NCI-H2081 treated with DMSO at 0.1 percent for 48 hours (cell line): ENCODE results near the gene KPNA4.
"Not testable (repeated sequence)": the region's sequence is repeated elsewhere in the genome, so short reads cannot be mapped to it uniquely, and the experiment has no call there.

Experiments used
- DNase-seq: peaks from one replicate; lab custom pipeline; 2025; lab: John Stamatoyannopoulos, UW

Gene KPNA4

GRCh38 chr3:160573955-160574525 lies 8.7 kb upstream of the KPNA4 start:
- not testable (repeated sequence) for DNase-seq

- no peak for DNase-seq
Measured at GRCh38 chr3:160569894-160570652, 4.7 kb upstream of the KPNA4 start.

- DNase-seq: no peak
Measured at GRCh38 chr3:160568989-160569388, 3.6 kb upstream of the KPNA4 start.

GRCh38 chr3:160567774-160568173 lies 2.4 kb upstream of the KPNA4 start:
- no peak for DNase-seq

GRCh38 chr3:160566499-160566898 lies 1.1 kb upstream of the KPNA4 start:
- DNase-seq: no peak

- no peak for DNase-seq
Measured at GRCh38 chr3:160564949-160565441, 376 bp downstream of the KPNA4 start.

- no peak for DNase-seq
Measured at GRCh38 chr3:160564258-160564911, 986 bp downstream of the KPNA4 start.

- no peak for DNase-seq
Measured at GRCh38 chr3:160562952-160563351, 2.4 kb downstream of the KPNA4 start.

GRCh38 chr3:160557571-160557970 lies 7.8 kb downstream of the KPNA4 start:
- DNase-seq: no peak

- DNase-seq: no peak
Measured at GRCh38 chr3:160556141-160556540, 9.2 kb downstream of the KPNA4 start.

- DNase-seq: no peak
Measured at GRCh38 chr3:160554980-160555379, 10.4 kb downstream of the KPNA4 start.

- DNase-seq: no peak
Measured at GRCh38 chr3:160553827-160554226, 11.5 kb downstream of the KPNA4 start.

GRCh38 chr3:160546727-160547126 lies 18.6 kb downstream of the KPNA4 start:
- no peak for DNase-seq

- DNase-seq: no peak
Measured at GRCh38 chr3:160545504-160545871, 19.9 kb downstream of the KPNA4 start.

GRCh38 chr3:160544844-160545503 lies 20.4 kb downstream of the KPNA4 start:
- DNase-seq: no peak

GRCh38 chr3:160540551-160540950 lies 24.8 kb downstream of the KPNA4 start:
- DNase-seq: no peak

- no peak for DNase-seq
Measured at GRCh38 chr3:160538895-160539294, 26.5 kb downstream of the KPNA4 start.

- DNase-seq: no peak
Measured at GRCh38 chr3:160537729-160538128, 27.6 kb downstream of the KPNA4 start.

- DNase-seq: no peak
Measured at GRCh38 chr3:160532371-160532770, 33.0 kb downstream of the KPNA4 start.

GRCh38 chr3:160531311-160531710 lies 34.1 kb downstream of the KPNA4 start:
- no peak for DNase-seq

- not testable (repeated sequence) for DNase-seq
Measured at GRCh38 chr3:160516391-160516790, 49.0 kb downstream of the KPNA4 start.

GRCh38 chr3:160501325-160501724 lies 64.0 kb downstream of the KPNA4 start:
- DNase-seq: no peak

- DNase-seq: no peak
Measured at GRCh38 chr3:160498202-160498601, 67.2 kb downstream of the KPNA4 start.
